GM12878 (cell line): ENCODE results near the gene HTR6. TPM values are rescaled to one million over a fixed set of nuclear protein-coding genes. Genes with fewer than 3 reads are reported as not detected.

Source experiments
- ATAC-seq: fragments of 200-7000 bp; cut with Tn5 transposase; 3 replicates; pipeline ENCODE4 v1.9.1; 2020; ENCODE audit warnings: mild to moderate bottlenecking, moderate library complexity
- BruUV-seq: library from RNA; stranded (reverse); fragments of 400-500 nt; replicated peaks from 2 replicates; lab custom pipeline; 2021; lab: Mats Ljungman, UMichigan
- CTCF ChIA-PET: fragments of 300-600 bp; sonication (Branson Sonifier 250); formaldehyde crosslinking; extraction: SDS; loops from one replicate; lab custom pipeline; 2021; ENCODE audit warnings: inconsistent platforms; lab: Yijun Ruan, JAX
- POLR2A ChIA-PET: fragments of 350-600 bp; formaldehyde crosslinking; extraction: SDS; loops from one replicate; lab custom pipeline; 2021; ENCODE audit warnings: inconsistent platforms; lab: Charles Lee
- RAD21 ChIA-PET: fragments of 300-600 bp; sonication (Branson Sonifier 250); formaldehyde crosslinking; loops from one replicate; lab custom pipeline; 2023; ENCODE audit warnings: antibody characterized with exemption; ENCODE audit not compliant: unreplicated experiment; lab: Charles Lee
- SMC1A ChIA-PET: fragments of 300-600 bp; sonication (Branson Sonifier 250); formaldehyde crosslinking; loops from one replicate; lab custom pipeline; 2023; ENCODE audit not compliant: unreplicated experiment, uncharacterized antibody; lab: Charles Lee
- DNase-seq: peaks from one replicate; pipeline ENCODE4 v3.0.0-alpha.2; 2011; ENCODE audit warnings: low read depth, low spot score
- FAIRE-seq: peaks from 3 replicates; lab custom pipeline; 2011; peaks lifted over from hg19 to GRCh38; lab: Jason Lieb, UNC
- H2AFZ ChIP-seq: 2 replicates; pipeline ENCODE4 v1.6.0; 2011; ENCODE audit warnings: low read depth, low read length, control low read depth; ENCODE audit not compliant: control insufficient read depth
- H3K27ac ChIP-seq: 2 replicates; pipeline ENCODE4 v1.5.1; 2011; ENCODE audit warnings: control low read depth; ENCODE audit not compliant: control insufficient read depth, insufficient read depth
- H3K27me3 ChIP-seq, 2 experiments: replicated peaks in 1 of 2; 2 replicates each; pipeline versions ENCODE4 v1.6.0 to v1.6.1; 2011; ENCODE audit warnings: low read length in 1 of 2; ENCODE audit not compliant: control insufficient read depth in 2 of 2, insufficient read depth in 2 of 2
- H3K36me3 ChIP-seq, 2 experiments: 2 replicates each; pipeline ENCODE4 v1.5.1; 2011; ENCODE audit warnings: low read length in 1 of 2; ENCODE audit not compliant: control insufficient read depth in 2 of 2, insufficient read depth in 2 of 2
- H3K4me1 ChIP-seq: 2 replicates; pipeline ENCODE4 v1.6.1; 2011; ENCODE audit warnings: mild to moderate bottlenecking, low read length, moderate library complexity, mixed read lengths; ENCODE audit not compliant: control insufficient read depth, insufficient read depth
- H3K4me2 ChIP-seq: 2 replicates; pipeline ENCODE4 v1.6.0; 2011; ENCODE audit warnings: control low read depth; ENCODE audit not compliant: control insufficient read depth, insufficient read depth
- H3K4me3 ChIP-seq: fragments of 200-600 bp; sonication (generic); 2 replicates; pipeline ENCODE4 v1.5.1; 2016
- H3K79me2 ChIP-seq: 2 replicates; pipeline ENCODE4 v1.6.0; 2011; ENCODE audit warnings: low read length; ENCODE audit not compliant: control insufficient read depth, insufficient read depth
- H3K9ac ChIP-seq: 2 replicates; pipeline ENCODE4 v1.8.0; 2011; ENCODE audit warnings: low read length, control low read depth, mixed read lengths; ENCODE audit not compliant: control insufficient read depth, insufficient read depth
- H3K9me3 ChIP-seq: replicated peaks from 3 replicates; pipeline ENCODE4 v1.5.1; 2011; ENCODE audit warnings: mild to moderate bottlenecking, low read length; ENCODE audit not compliant: control insufficient read depth, insufficient read depth
- H4K20me1 ChIP-seq: 2 replicates; pipeline ENCODE4 v1.6.0; 2011; ENCODE audit not compliant: control insufficient read depth, insufficient read depth
- BCL11A ChIP-seq: IDR thresholded peaks from 2 replicates; pipeline ENCODE4 v1.6.1; 2011; ENCODE audit warnings: low read depth, low read length
- CHD2 ChIP-seq: IDR thresholded peaks from 2 replicates; pipeline ENCODE4 v1.6.1; 2011; ENCODE audit warnings: low read depth, low read length, improper control_type of control experiment, borderline replicate concordance
- E2F8 ChIP-seq: fragments of 450-650 bp; IDR thresholded peaks from 2 replicates; pipeline ENCODE4 v1.6.1; 2018; ENCODE audit warnings: mild to moderate bottlenecking, low read depth, moderate library complexity; ENCODE audit not compliant: partially characterized antibody
- EGR1 ChIP-seq, 2 experiments: IDR thresholded peaks; 1 replicate in 1 of 2; 2 replicates in 1 of 2; pipeline ENCODE4 v1.6.1; 2011 to 2012; ENCODE audit warnings: low read depth in 2 of 2, low read length in 2 of 2, borderline replicate concordance in 1 of 2, mild to moderate bottlenecking in 1 of 2, moderate library complexity in 1 of 2
- KDM1A ChIP-seq: fragments of 200-600 bp; sonication (generic); IDR thresholded peaks from 2 replicates; pipeline ENCODE4 v1.6.1; 2016; ENCODE audit warnings: borderline replicate concordance
- MTA3 ChIP-seq: IDR thresholded peaks from 2 replicates; pipeline ENCODE4 v1.6.1; 2012; ENCODE audit warnings: low read length, inconsistent platforms, borderline replicate concordance
- MYB ChIP-seq: fragments of 150-350 bp; IDR thresholded peaks from 2 replicates; pipeline ENCODE4 v1.6.1; 2014; ENCODE audit warnings: mild to moderate bottlenecking, low read depth, low read length, borderline replicate concordance
- NFXL1 ChIP-seq: fragments of 450-650 bp; IDR thresholded peaks from 2 replicates; pipeline ENCODE4 v1.6.1; 2017; ENCODE audit warnings: antibody characterized with exemption, mild to moderate bottlenecking, borderline replicate concordance
- RELA ChIP-seq: fragments of 450-650 bp; IDR thresholded peaks from 2 replicates; pipeline ENCODE4 v1.8.0; 2014; ENCODE audit warnings: borderline replicate concordance; ENCODE audit not compliant: partially characterized antibody
- RFX5 ChIP-seq: IDR thresholded peaks from 2 replicates; pipeline ENCODE4 v1.6.1; 2011; ENCODE audit warnings: low read depth, low read length, improper control_type of control experiment
- SMARCA5 ChIP-seq: fragments of 450-650 bp; IDR thresholded peaks from 2 replicates; pipeline ENCODE4 v1.6.1; 2017; ENCODE audit warnings: mild to moderate bottlenecking
- TAF1 ChIP-seq: IDR thresholded peaks from 2 replicates; pipeline ENCODE4 v1.6.1; 2011; ENCODE audit warnings: mild to moderate bottlenecking, low read depth, low read length, borderline replicate concordance
- YY1 ChIP-seq: IDR thresholded peaks from 2 replicates; pipeline ENCODE4 v1.6.1; 2011; ENCODE audit warnings: low read depth, mild to moderate bottlenecking, low read length
- ZSCAN29 ChIP-seq: fragments of 450-650 bp; IDR thresholded peaks from 2 replicates; pipeline ENCODE4 v1.6.1; 2017; ENCODE audit warnings: mild to moderate bottlenecking, moderate library complexity
- WGBS: methylation state at CpG from one replicate; pipeline ENCODE4 v1.1.6; 2016; ENCODE audit warnings: low lambda C conversion rate; ENCODE audit not compliant: insufficient replicate concordance, insufficient coverage; ENCODE audit errors: missing lambda C conversion rate; 5-methylcytosine and 5-hydroxymethylcytosine counted together
- in situ Hi-C: fragments of 300-500 bp; cut with MboI; formaldehyde crosslinking; loops from 9 replicates; pipeline ENCODE4 v1.14.3; 2018; ENCODE audit warnings: mixed read lengths
- intact Hi-C: fragments of 100-400 bp; cut with micrococcal nuclease; formaldehyde crosslinking; loops from one replicate; pipeline ENCODE4 v1.14.2; 2022; ENCODE audit not compliant: unreplicated experiment
- polyA plus RNA-seq, 11 experiments: library from polyadenylated mRNA; depleted of rRNA in 4 of 11; unstranded in 6 of 11; stranded (reverse) in 5 of 11; fragments of >200 nt; fragmentation: Nextera tagmentation in 4 of 11; fragmentation: Illumina TruSeq in 1 of 11; extraction: Ambion mirVana in 4 of 11; extraction: Trizol in 1 of 11; gene quantifications; 1 replicate in 1 of 11; 2 replicates in 10 of 11; pipeline versions ENCODE4 v1.2.1 to v1.2.3, GENCODE V29; 2011 to 2016; ENCODE audit warnings: inconsistent platforms in 2 of 11, missing spikeins in 2 of 11, low read depth in 1 of 11
- total RNA-seq, 4 experiments: library from RNA; depleted of rRNA in 3 of 4; stranded (reverse); fragments of >200 nt in 3 of 4; fragmentation: Illumina TruSeq in 1 of 4; extraction: Trizol in 1 of 4; gene quantifications; 2 replicates each; pipeline versions ENCODE4 v1.2.1 to v1.2.3, GENCODE V29; 2013 to 2021

The HTR6 gene
- total and polyA plus RNA-seq, 10 of the 15 experiments (the other 5 are each of a cell fraction or from before 2014, with no cell fraction given) = 0.03 to 5.3 (median 1.7) TPM; not detected in 2

- Histone ChIP-seq H3K9ac (no peak overlapping the region), H3K4me1 (no peaks in the 10 kb centered on the region), H2AFZ (no peak overlapping the region), H3K9me3 (no peaks in the 10 kb centered on the region), H3K27me3 (no peaks in the 10 kb centered on the region), H3K79me2 (peaks cover 2% of the 10 kb centered on the region), H3K4me2 (no peak overlapping the region), H4K20me1 (no peaks in the 10 kb centered on the region), H3K4me3 (no peak overlapping the region), H3K36me3 (peaks cover 11 to 17% of the 10 kb centered on the region in 2 experiments; a peak in 3 of 4 replicates), H3K27ac (no peak overlapping the region)
- ChIA-PET POLR2A (no interaction called here), SMC1A (no interaction called here), CTCF (interaction anchor here (0.6 to 1.3 kb wide), 2 partner anchors 10 to 29 kb away, joined by 3 read pairs; no protein-coding TSS in a partner anchor), RAD21 (no interaction called here)
- DNase-seq (no peak), ATAC-seq (no peak), FAIRE-seq (no peak)
- in situ Hi-C loops (no loop called here), intact Hi-C loops (no loop called here)
- 98% methylated on average over 3 of the region's 3 CpGs for WGBS
- BruUV-seq = no TSS peak
- no peak for TF ChIP-seq MYB
- no peak for TF ChIP-seq RELA
- TF ChIP-seq MTA3 = no peak
- no peak for TF ChIP-seq TAF1
- TF ChIP-seq BCL11A = no peak
- TF ChIP-seq ZSCAN29 = no peak
- no peak for TF ChIP-seq KDM1A
- no peak for TF ChIP-seq RFX5
- no peak for TF ChIP-seq NFXL1
- TF ChIP-seq SMARCA5 = no peak
- no peak for TF ChIP-seq YY1
- no peak for TF ChIP-seq CHD2
- TF ChIP-seq E2F8 = no peak
- no peak for TF ChIP-seq EGR1 (IDR thresholded peaks at IDR 0.05; ENCODE audit: borderline replicate concordance in 1 of 2, low read depth in 2 of 2, low read length in 2 of 2)
These were observed 41.2 kb upstream of the HTR6 start for GRCh38 chr1:19623523-19623922.
